ENCODE data around the gene WSB1.

The WSB1 gene

GRCh38 chr17:27293898-27294688 lies at the start of gene WSB1:
WSB1 (plus strand) TSS chr17:27294114; CDS start chr17:27294396, 282 bp downstream.
- Histone ChIP-seq H3K79me2 (ENCODE audit: insufficient read depth, low read length) (peaks cover 51% of the 10 kb centered on the region), H4K20me1 (ENCODE audit: insufficient read depth, low read length) (peaks cover 23% of the 10 kb centered on the region)

GRCh38 chr17:27244491-27245223 lies 49.3 kb upstream of the WSB1 start:
- TF ChIP-seq EZH2 (IDR thresholded peaks at IDR 0.05; ENCODE audit: borderline replicate concordance, low read depth, low read length, severe bottlenecking) = no peak
- TF ChIP-seq, protein P1, sequence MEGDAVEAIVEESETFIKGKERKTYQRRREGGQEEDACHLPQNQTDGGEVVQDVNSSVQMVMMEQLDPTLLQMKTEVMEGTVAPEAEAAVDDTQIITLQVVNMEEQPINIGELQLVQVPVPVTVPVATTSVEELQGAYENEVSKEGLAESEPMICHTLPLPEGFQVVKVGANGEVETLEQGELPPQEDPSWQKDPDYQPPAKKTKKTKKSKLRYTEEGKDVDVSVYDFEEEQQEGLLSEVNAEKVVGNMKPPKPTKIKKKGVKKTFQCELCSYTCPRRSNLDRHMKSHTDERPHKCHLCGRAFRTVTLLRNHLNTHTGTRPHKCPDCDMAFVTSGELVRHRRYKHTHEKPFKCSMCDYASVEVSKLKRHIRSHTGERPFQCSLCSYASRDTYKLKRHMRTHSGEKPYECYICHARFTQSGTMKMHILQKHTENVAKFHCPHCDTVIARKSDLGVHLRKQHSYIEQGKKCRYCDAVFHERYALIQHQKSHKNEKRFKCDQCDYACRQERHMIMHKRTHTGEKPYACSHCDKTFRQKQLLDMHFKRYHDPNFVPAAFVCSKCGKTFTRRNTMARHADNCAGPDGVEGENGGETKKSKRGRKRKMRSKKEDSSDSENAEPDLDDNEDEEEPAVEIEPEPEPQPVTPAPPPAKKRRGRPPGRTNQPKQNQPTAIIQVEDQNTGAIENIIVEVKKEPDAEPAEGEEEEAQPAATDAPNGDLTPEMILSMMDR (IDR thresholded peaks at IDR 0.05; ENCODE audit: borderline replicate concordance, extremely low read depth, low read length, poor library complexity, severe bottlenecking) = no peak
- Histone ChIP-seq H3K9me3 (ENCODE audit: insufficient read depth, low read length, severe bottlenecking) (no peaks in the 10 kb centered on the region), H3K36me3 (ENCODE audit: insufficient read depth, low read length) (no peaks in the 10 kb centered on the region), H3K79me2 (ENCODE audit: insufficient read depth, low read length) (no peaks in the 10 kb centered on the region), H3K27me3 (ENCODE audit: insufficient read depth, low read length, poor library complexity) (peaks cover 7% of the 10 kb centered on the region), H3K27ac (ENCODE audit: low read length) (no peak overlapping the region), H2AFZ (ENCODE audit: low read depth, low read length) (no peak overlapping the region), H3K4me3 (ENCODE audit: low read depth in 1 of 2, low read length in 2 of 2) (no peak overlapping the region), H4K20me1 (ENCODE audit: insufficient read depth, low read length) (no peaks in the 10 kb centered on the region), H3K9ac (ENCODE audit: low read depth, low read length) (no peak overlapping the region), H3K4me2 (ENCODE audit: insufficient read depth, low read length) (no peak overlapping the region), H3K4me1 (ENCODE audit: insufficient read depth, low read length) (no peaks in the 10 kb centered on the region)
- ATAC-seq (ENCODE audit: insufficient read depth, low read depth) = no peak
- no peak for DNase-seq

More at GRCh38 chr17:27293898-27294688, at the start of gene WSB1:
- DNase-seq (peak; percentile 92), ATAC-seq (ENCODE audit: insufficient read depth, low read depth) (peak; percentile 82)
- peak within 1 kb of the TSS; percentile 71 for H3K4me2 ChIP-seq (ENCODE audit: insufficient read depth, low read length)
- H3K9ac ChIP-seq (ENCODE audit: low read depth, low read length) = peak within 1 kb of the TSS; percentile 95
- H3K36me3 ChIP-seq (ENCODE audit: insufficient read depth, low read length) = peaks cover 14% of the 10 kb centered on the region; the same call in 1 of the 2 replicates
- peak within 1 kb of the TSS; percentile 78 to 82 for H3K4me3 ChIP-seq (ENCODE audit: low read depth in 1 of 2, low read length in 2 of 2)
- H2AFZ ChIP-seq (ENCODE audit: low read depth, low read length) = peak within 1 kb of the TSS; percentile 88
- TF ChIP-seq, protein P1 (IDR thresholded peaks at IDR 0.05; ENCODE audit: borderline replicate concordance, extremely low read depth, low read length, poor library complexity, severe bottlenecking) = peak; percentile 3
- TF ChIP-seq EZH2 (IDR thresholded peaks at IDR 0.05; ENCODE audit: borderline replicate concordance, low read depth, low read length, severe bottlenecking) = no peak
- H3K4me1 ChIP-seq (ENCODE audit: insufficient read depth, low read length) = peaks cover 40% of the 10 kb centered on the region
- H3K27ac ChIP-seq (ENCODE audit: low read length) = peak within 1 kb of the TSS; percentile 98
- H3K27me3 ChIP-seq (ENCODE audit: insufficient read depth, low read length, poor library complexity) = no peaks in the 10 kb centered on the region
- H3K9me3 ChIP-seq (ENCODE audit: insufficient read depth, low read length, severe bottlenecking) = no peaks in the 10 kb centered on the region

GRCh38 chr17:27245230-27245696 lies 48.7 kb upstream of the WSB1 start:
- no peaks in the 10 kb centered on the region for H3K36me3 ChIP-seq (ENCODE audit: insufficient read depth, low read length)
- TF ChIP-seq, protein P1 (IDR thresholded peaks at IDR 0.05; ENCODE audit: borderline replicate concordance, extremely low read depth, low read length, poor library complexity, severe bottlenecking) = peak; percentile 52
- no peak for TF ChIP-seq EZH2 (IDR thresholded peaks at IDR 0.05; ENCODE audit: borderline replicate concordance, low read depth, low read length, severe bottlenecking)
- no peak overlapping the region for H3K4me3 ChIP-seq (ENCODE audit: low read depth in 1 of 2, low read length in 2 of 2)
- H3K9ac ChIP-seq (ENCODE audit: low read depth, low read length) = no peak overlapping the region
- no peaks in the 10 kb centered on the region for H4K20me1 ChIP-seq (ENCODE audit: insufficient read depth, low read length)
- no peaks in the 10 kb centered on the region for H3K9me3 ChIP-seq (ENCODE audit: insufficient read depth, low read length, severe bottlenecking)
- no peak overlapping the region for H3K27ac ChIP-seq (ENCODE audit: low read length)
- H3K27me3 ChIP-seq (ENCODE audit: insufficient read depth, low read length, poor library complexity) = peaks cover 7% of the 10 kb centered on the region
- no peaks in the 10 kb centered on the region for H3K79me2 ChIP-seq (ENCODE audit: insufficient read depth, low read length)
- peak; percentile 82 for ATAC-seq (ENCODE audit: insufficient read depth, low read depth)
- no peak overlapping the region for H3K4me2 ChIP-seq (ENCODE audit: insufficient read depth, low read length)
- H2AFZ ChIP-seq (ENCODE audit: low read depth, low read length) = no peak overlapping the region
- no peaks in the 10 kb centered on the region for H3K4me1 ChIP-seq (ENCODE audit: insufficient read depth, low read length)
- peak; percentile 44 for DNase-seq

Measured in DND-41 (cell line).